Naive thymus-derived CD4-positive, alpha-beta T cell (primary cell): Measurements from ENCODE around the gene IMMP1L. TPM values are rescaled to one million over a fixed set of nuclear protein-coding genes. Genes with fewer than 3 reads are reported as not detected.
"Not testable (repeated sequence)": the region's sequence is repeated elsewhere in the genome, so short reads cannot be mapped to it uniquely, and the experiment has no call there.

Experiments used
- ATAC-seq: fragments of 150-1000 bp; cut with Tn5 transposase; 2 replicates; pipeline ENCODE4 v1.10.0; 2021; ENCODE audit warnings: mild to moderate bottlenecking, moderate library complexity
- CTCF ChIA-PET: fragments of 350-600 bp; sonication (Branson Sonifier 250); formaldehyde crosslinking; loops from one replicate; lab custom pipeline; 2021; ENCODE audit warnings: antibody characterized with exemption; lab: Charles Lee
- POLR2A ChIA-PET: fragments of 350-600 bp; sonication (Branson Sonifier 250); formaldehyde crosslinking; loops from one replicate; lab custom pipeline; 2021; ENCODE audit warnings: antibody characterized with exemption, inconsistent platforms; lab: Charles Lee
- DNase-seq, 9 donors: peaks; one replicate each; pipeline versions ENCODE4 v3.0.0 to v3.0.0-alpha.2; 2020 to 2022; ENCODE audit warnings: mixed read lengths in 1 of 9
- H3K27ac ChIP-seq: one replicate; pipeline ENCODE4 v1.7.0; 2013; ENCODE audit warnings: mild to moderate bottlenecking, low read depth, low read length, moderate library complexity
- H3K27me3 ChIP-seq, 2 donors: one replicate each; pipeline ENCODE4 v1.7.0; 2013; ENCODE audit warnings: low read length in 2 of 2, mild to moderate bottlenecking in 2 of 2, moderate library complexity in 2 of 2; ENCODE audit not compliant: control insufficient read depth in 2 of 2, insufficient read depth in 2 of 2
- H3K36me3 ChIP-seq, 3 experiments: 1 replicate in 2 of 3; 2 replicates in 1 of 3; pipeline ENCODE4 v1.7.0; 2013; ENCODE audit warnings: low read length in 3 of 3, mild to moderate bottlenecking in 3 of 3, moderate library complexity in 1 of 3; ENCODE audit not compliant: insufficient read depth in 3 of 3, control insufficient read depth in 2 of 3
- H3K4me1 ChIP-seq, 2 donors: one replicate each; pipeline ENCODE4 v1.7.0; 2013; ENCODE audit warnings: low read length in 2 of 2, mild to moderate bottlenecking in 2 of 2, moderate library complexity in 1 of 2; ENCODE audit not compliant: control insufficient read depth in 2 of 2, insufficient read depth in 2 of 2
- H3K4me3 ChIP-seq: 2 replicates; pipeline ENCODE4 v1.7.0; 2013; ENCODE audit warnings: mild to moderate bottlenecking, low read length
- H3K9me3 ChIP-seq, 3 experiments: 1 replicate in 2 of 3; 2 replicates in 1 of 3; pipeline ENCODE4 v1.7.0; 2013; ENCODE audit warnings: low read length in 3 of 3; ENCODE audit not compliant: control insufficient read depth in 2 of 3
- H3K27ac Mint-ChIP-seq, 9 donors: one replicate each; pipeline ENCODE4 v1.8.0; 2020 to 2022; ENCODE audit warnings: mixed read lengths in 9 of 9, mild to moderate bottlenecking in 8 of 9, moderate library complexity in 5 of 9, inconsistent platforms in 2 of 9
- H3K27me3 Mint-ChIP-seq, 5 donors: one replicate each; pipeline ENCODE4 v1.8.0; 2021 to 2022; ENCODE audit warnings: mixed read lengths in 5 of 5, mild to moderate bottlenecking in 1 of 5
- H3K36me3 Mint-ChIP-seq, 5 donors: one replicate each; pipeline ENCODE4 v1.8.0; 2020 to 2022; ENCODE audit warnings: mixed read lengths in 5 of 5, mild to moderate bottlenecking in 3 of 5, inconsistent platforms in 1 of 5
- H3K4me1 Mint-ChIP-seq, 7 donors: one replicate each; pipeline ENCODE4 v1.8.0; 2020 to 2022; ENCODE audit warnings: mixed read lengths in 7 of 7, mild to moderate bottlenecking in 3 of 7, inconsistent platforms in 1 of 7
- H3K4me3 Mint-ChIP-seq, 10 donors: one replicate each; pipeline ENCODE4 v1.8.0; 2020 to 2022; ENCODE audit warnings: mild to moderate bottlenecking in 10 of 10, mixed read lengths in 10 of 10, moderate library complexity in 6 of 10, inconsistent platforms in 2 of 10
- H3K9me3 Mint-ChIP-seq, 11 donors: one replicate each; pipeline ENCODE4 v1.8.0; 2020 to 2022; ENCODE audit warnings: mixed read lengths in 11 of 11, mild to moderate bottlenecking in 4 of 11, inconsistent platforms in 1 of 11, moderate library complexity in 1 of 11
- intact Hi-C, 2 donors: fragments of 100-400 bp; cut with micrococcal nuclease; formaldehyde crosslinking; loops; one replicate each; pipeline ENCODE4 v1.15.1; 2023
- polyA plus RNA-seq, 2 donors: library from polyadenylated mRNA; unstranded; fragments of 300-500 nt; fragmentation: Illumina TruSeq; gene quantifications; one replicate each; pipeline ENCODE4 v1.2.3, GENCODE V29; 2021
- total RNA-seq, 6 experiments: library from RNA in 5 of 6; stranded (reverse) in 5 of 6; gene quantifications; 1 replicate in 5 of 6; 2 replicates in 1 of 6; pipeline ENCODE4 v1.2.3 and lab custom pipeline; 2021 to 2026

The IMMP1L gene
- total and polyA plus RNA-seq, 7 experiments from 2014 or later, result 9.4 to 52.4 (median 18.8) TPM

- H3K27ac ChIP-seq, result no peak overlapping the region
Observed at GRCh38 chr11:31499576-31500178, 9.7 kb downstream of the IMMP1L start.

GRCh38 chr11:31493762-31494161, 15.7 kb downstream of the IMMP1L start:
- H3K27ac ChIP-seq, H3K9me3 ChIP-seq, DNase-seq, H3K36me3 ChIP-seq, H3K27ac Mint-ChIP-seq, H3K4me3 ChIP-seq, ATAC-seq, H3K4me1 ChIP-seq, H3K27me3 Mint-ChIP-seq, H3K27me3 ChIP-seq, POLR2A ChIA-PET: not testable (repeated sequence)
- CTCF ChIA-PET, result interaction anchor here (0.5 kb wide), 1 partner anchor 310 kb away, joined by 4 read pairs; no protein-coding TSS in a partner anchor
- peaks cover 8 to 53% (median 41%) of the 10 kb centered on the region in 5 donors for H3K36me3 Mint-ChIP-seq
- peak overlapping the region in 1 of 10 donors; percentile 63 for H3K4me3 Mint-ChIP-seq
- intact Hi-C loops, result loop anchor here in 1 of 2 donors (5.0 kb wide), 1 partner anchor 514 kb away; no protein-coding TSS in a partner anchor
- H3K4me1 Mint-ChIP-seq, result peaks cover 8 to 64% (median 47%) of the 10 kb centered on the region in 7 donors
- peaks cover 0 to 18% (median 0%) of the 10 kb centered on the region in 11 donors for H3K9me3 Mint-ChIP-seq

More at GRCh38 chr11:31499576-31500178, 9.7 kb downstream of the IMMP1L start:
- H3K4me3 ChIP-seq, result no peak overlapping the region
- no peaks in the 10 kb centered on the region for H3K9me3 ChIP-seq
- H3K4me1 Mint-ChIP-seq, result peaks cover 5 to 71% (median 47%) of the 10 kb centered on the region in 7 donors
- DNase-seq, result no peak
- H3K27me3 Mint-ChIP-seq, result no peaks in the 10 kb centered on the region
- H3K27me3 ChIP-seq, result no peaks in the 10 kb centered on the region
- no peaks in the 10 kb centered on the region for H3K36me3 ChIP-seq
- POLR2A ChIA-PET, result interaction anchor here (0.9 kb wide), 1 partner anchor 12 kb away, joined by 4 read pairs; no protein-coding TSS in a partner anchor
- peaks cover 0 to 10% (median 0%) of the 10 kb centered on the region in 11 donors for H3K9me3 Mint-ChIP-seq
- H3K4me3 Mint-ChIP-seq, result no peak overlapping the region
- CTCF ChIA-PET, result no interaction called here
- no peak for ATAC-seq
- intact Hi-C loops, result loop anchor here in 1 of 2 donors (5.0 to 10.0 kb wide), 2 partner anchors 32 to 1755 kb away; partner anchors contain the start of gene HIPK3
- no peak overlapping the region for H3K27ac Mint-ChIP-seq
- H3K4me1 ChIP-seq, result no peaks in the 10 kb centered on the region
- H3K36me3 Mint-ChIP-seq, result peaks cover 4 to 52% (median 43%) of the 10 kb centered on the region in 5 donors

GRCh38 chr11:31493235-31493634, 16.2 kb downstream of the IMMP1L start:
- Mint-ChIP-seq H3K9me3 (peaks cover 0 to 18% (median 0%) of the 10 kb centered on the region in 11 donors), H3K4me3 (no peak overlapping the region), H3K27ac (no peak overlapping the region), H3K36me3 (peaks cover 8 to 47% (median 36%) of the 10 kb centered on the region in 5 donors), H3K4me1 (peaks cover 6 to 60% (median 45%) of the 10 kb centered on the region in 7 donors), H3K27me3 (no peaks in the 10 kb centered on the region)
- H3K27me3 ChIP-seq, result no peaks in the 10 kb centered on the region
- POLR2A ChIA-PET, result no interaction called here
- CTCF ChIA-PET, result interaction anchor here (0.5 kb wide), 1 partner anchor 309 kb away, joined by 4 read pairs; no protein-coding TSS in a partner anchor
- H3K27ac ChIP-seq, result no peak overlapping the region
- intact Hi-C loops, result loop anchor here in 1 of 2 donors (5.0 kb wide), 1 partner anchor 514 kb away; no protein-coding TSS in a partner anchor
- DNase-seq (no peak), ATAC-seq (no peak)
- H3K36me3 ChIP-seq, result peaks cover 0 to 3% (median 0%) of the 10 kb centered on the region in 3 experiments
- no peaks in the 10 kb centered on the region for H3K9me3 ChIP-seq
- no peaks in the 10 kb centered on the region for H3K4me1 ChIP-seq
- H3K4me3 ChIP-seq, result no peak overlapping the region

DNA sequence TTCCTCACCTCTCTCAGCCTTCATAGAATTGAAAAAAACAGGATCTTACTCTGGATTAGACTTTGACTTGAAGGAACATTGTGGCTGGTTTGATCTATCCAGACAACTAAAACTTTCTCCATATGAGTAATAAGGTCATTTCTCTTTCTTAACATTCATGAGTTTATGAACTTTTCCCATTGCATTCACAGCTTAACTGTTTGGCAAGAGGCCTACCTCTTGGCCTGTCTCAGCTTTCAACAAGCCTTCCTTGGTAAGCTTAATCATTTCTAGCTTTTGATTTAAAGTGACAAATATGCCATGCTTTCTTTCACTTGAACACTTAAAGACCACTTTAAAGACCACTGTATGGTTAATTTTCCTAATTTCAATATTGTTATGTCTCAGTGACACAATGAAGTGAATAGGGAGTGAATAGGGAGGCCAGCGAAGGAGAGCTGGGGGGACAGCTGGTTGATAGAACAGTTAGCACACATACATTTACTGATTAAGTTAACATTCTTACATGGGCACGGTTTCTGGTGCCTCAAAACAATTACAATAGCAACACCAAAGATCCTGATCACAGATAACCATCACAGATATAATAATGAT, 17.0 kb downstream of the IMMP1L start:
- Mint-ChIP-seq H3K4me1 (peaks cover 6 to 65% (median 51%) of the 10 kb centered on the region in 7 donors), H3K4me3 (no peak overlapping the region), H3K9me3 (peaks cover 0 to 18% (median 0%) of the 10 kb centered on the region in 11 donors), H3K27ac (peak overlapping the region in 1 of 9 donors; percentile 33), H3K27me3 (no peaks in the 10 kb centered on the region), H3K36me3 (peaks cover 8 to 48% (median 36%) of the 10 kb centered on the region in 5 donors)
- no peak for DNase-seq
- ChIA-PET POLR2A (no interaction called here), CTCF (interaction anchor here (0.5 to 0.6 kb wide), 2 partner anchors 137 to 237 kb away, joined by 3 to 5 read pairs; no protein-coding TSS in a partner anchor)
- Histone ChIP-seq H3K4me3 (no peak overlapping the region), H3K4me1 (no peaks in the 10 kb centered on the region), H3K27me3 (no peaks in the 10 kb centered on the region), H3K27ac (no peak overlapping the region), H3K9me3 (no peaks in the 10 kb centered on the region), H3K36me3 (peaks cover 0 to 3% (median 0%) of the 10 kb centered on the region in 3 experiments)
- intact Hi-C loops, result loop anchor here in 1 of 2 donors (5.0 kb wide), 1 partner anchor 515 kb away; no protein-coding TSS in a partner anchor
- ATAC-seq, result no peak

GRCh38 chr11:31487848-31488247, 21.6 kb downstream of the IMMP1L start:
- intact Hi-C loops, result loop anchor here (1.0 to 10.0 kb wide), 5 partner anchors 327 to 689 kb away; partner anchors contain the start of gene PAX6 (in 1 of the 2)
- H3K4me3 Mint-ChIP-seq, result no peak overlapping the region

GRCh38 chr11:31484497-31484896, 24.9 kb downstream of the IMMP1L start:
- H3K4me1 ChIP-seq, result no peaks in the 10 kb centered on the region
- H3K27ac ChIP-seq, result no peak overlapping the region
- intact Hi-C loops, result loop anchor here in 1 of 2 donors (10.0 kb wide), 1 partner anchor 330 kb away; the partner anchor contains the start of gene PAX6
- no peaks in the 10 kb centered on the region for H3K9me3 ChIP-seq
- CTCF ChIA-PET, result no interaction called here
- no peak overlapping the region for H3K4me3 Mint-ChIP-seq
- H3K36me3 ChIP-seq, result no peaks in the 10 kb centered on the region
- peaks cover 0 to 7% (median 3%) of the 10 kb centered on the region in 5 donors for H3K36me3 Mint-ChIP-seq
- H3K27me3 Mint-ChIP-seq, result no peaks in the 10 kb centered on the region
- no peak overlapping the region for H3K27ac Mint-ChIP-seq
- no peaks in the 10 kb centered on the region for H3K9me3 Mint-ChIP-seq
- H3K4me1 Mint-ChIP-seq, result peaks cover 0 to 34% (median 19%) of the 10 kb centered on the region in 7 donors
- H3K27me3 ChIP-seq, result no peaks in the 10 kb centered on the region
- no peak overlapping the region for H3K4me3 ChIP-seq
- ATAC-seq, result no peak
- no peak for DNase-seq
- POLR2A ChIA-PET, result interaction anchor here (0.6 kb wide), 1 partner anchor 103 kb away, joined by 3 read pairs; no protein-coding TSS in a partner anchor

More at GRCh38 chr11:31487848-31488247, 21.6 kb downstream of the IMMP1L start:
- no peak overlapping the region for H3K27ac ChIP-seq
- H3K4me1 Mint-ChIP-seq, result peaks cover 6 to 46% (median 40%) of the 10 kb centered on the region in 7 donors
- H3K27me3 ChIP-seq, result no peaks in the 10 kb centered on the region
- no peaks in the 10 kb centered on the region for H3K27me3 Mint-ChIP-seq
- peaks cover 0 to 2% (median 0%) of the 10 kb centered on the region in 11 donors for H3K9me3 Mint-ChIP-seq
- ChIA-PET POLR2A (no interaction called here), CTCF (no interaction called here)
- H3K36me3 ChIP-seq, result peaks cover 0 to 3% (median 0%) of the 10 kb centered on the region in 3 experiments
- DNase-seq (peak in 4 of 9 donors; percentile 10 to 26 (median 15)), ATAC-seq (peak; percentile 32)
- H3K4me3 ChIP-seq, result no peak overlapping the region
- no peak overlapping the region for H3K27ac Mint-ChIP-seq
- H3K4me1 ChIP-seq, result no peaks in the 10 kb centered on the region
- peaks cover 4 to 24% (median 11%) of the 10 kb centered on the region in 5 donors for H3K36me3 Mint-ChIP-seq
- no peaks in the 10 kb centered on the region for H3K9me3 ChIP-seq
